MCF 10A (cell line): ENCODE measurements around the gene LIG3. TPM values are rescaled to one million over a fixed set of nuclear protein-coding genes. Genes with fewer than 3 reads are reported as not detected.

Experiments
- BruUV-seq: library from RNA; stranded (reverse); fragments of 400-500 nt; replicated peaks from 2 replicates; lab custom pipeline; 2021; lab: Mats Ljungman, UMichigan
- CTCF ChIA-PET: fragments of 300-600 bp; sonication (Branson Sonifier 250); formaldehyde crosslinking; extraction: SDS; loops from one replicate; lab custom pipeline; 2021; ENCODE audit warnings: antibody characterized with exemption, inconsistent platforms; lab: Yijun Ruan, JAX
- POLR2A ChIA-PET: fragments of 300-600, 350-650 bp; sonication (Branson Sonifier 250); formaldehyde crosslinking; extraction: SDS; loops from one replicate; lab custom pipeline; 2020; ENCODE audit warnings: antibody characterized with exemption, inconsistent platforms; lab: Yijun Ruan, JAX
- DNase-seq: peaks from one replicate; pipeline ENCODE4 v3.0.0-alpha.2; 2018; ENCODE audit not compliant: unreplicated experiment
- H3K27ac Mint-ChIP-seq: one replicate; pipeline ENCODE4 v1.8.0; 2022; ENCODE audit warnings: mild to moderate bottlenecking, low read depth, mixed read lengths; ENCODE audit not compliant: unreplicated experiment
- H3K27me3 Mint-ChIP-seq: one replicate; pipeline ENCODE4 v1.8.0; 2022; ENCODE audit warnings: mixed read lengths; ENCODE audit not compliant: insufficient read depth, unreplicated experiment
- H3K36me3 Mint-ChIP-seq: one replicate; pipeline ENCODE4 v1.8.0; 2022; ENCODE audit warnings: mild to moderate bottlenecking, moderate library complexity, mixed read lengths; ENCODE audit not compliant: insufficient read depth, unreplicated experiment
- H3K4me1 Mint-ChIP-seq: one replicate; pipeline ENCODE4 v1.8.0; 2022; ENCODE audit warnings: mixed read lengths; ENCODE audit not compliant: insufficient read depth, unreplicated experiment
- H3K4me3 Mint-ChIP-seq: one replicate; pipeline ENCODE4 v1.8.0; 2022; ENCODE audit warnings: mild to moderate bottlenecking, moderate library complexity, mixed read lengths; ENCODE audit not compliant: unreplicated experiment
- H3K9me3 Mint-ChIP-seq: one replicate; pipeline ENCODE4 v1.8.0; 2022; ENCODE audit warnings: mixed read lengths; ENCODE audit not compliant: unreplicated experiment
- intact Hi-C: fragments of 100-400 bp; cut with micrococcal nuclease; formaldehyde crosslinking; loops from 2 replicates; pipeline ENCODE4 v1.14.1; 2022
- total RNA-seq: library from RNA; stranded (reverse); gene quantifications from 2 replicates; pipeline ENCODE4 v1.2.3, GENCODE V29; 2022
- TF ChIP-seq, protein P1 (sequence below): fragments of 200-600 bp; IDR thresholded peaks from one replicate; pipeline ENCODE4 v1.8.0; 2022; ENCODE audit warnings: antibody characterized with exemption, mild to moderate bottlenecking; ENCODE audit not compliant: unreplicated experiment

The LIG3 gene
- total RNA-seq, 1 experiment from 2014 or later = 39.7 TPM

DNA sequence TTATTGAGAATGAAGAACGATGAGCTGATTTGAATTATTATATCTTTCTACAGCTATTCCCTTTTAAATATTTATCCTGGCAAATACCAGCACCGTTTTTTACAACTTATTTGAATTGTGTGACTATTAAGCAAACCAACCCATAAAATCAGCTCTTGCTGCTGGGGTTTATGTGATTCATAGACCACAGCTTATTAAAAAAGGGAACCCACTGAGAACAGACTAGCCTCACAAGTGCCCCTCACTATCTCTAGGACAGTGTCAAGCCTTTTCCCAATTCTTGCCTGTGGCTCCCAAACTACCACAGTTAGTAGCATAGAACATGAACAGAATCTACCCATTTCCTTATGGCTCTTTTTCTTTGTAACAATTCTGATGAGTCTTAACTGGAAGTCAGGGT, 6.1 kb upstream of the LIG3 start:
- CTCF ChIA-PET = interaction anchor here (0.5 to 2.0 kb wide), 4 partner anchors 146 to 772 kb away, joined by 3 to 6 read pairs (median 3); partner anchors contain the start of gene RAD51D
- TF ChIP-seq, protein P1, sequence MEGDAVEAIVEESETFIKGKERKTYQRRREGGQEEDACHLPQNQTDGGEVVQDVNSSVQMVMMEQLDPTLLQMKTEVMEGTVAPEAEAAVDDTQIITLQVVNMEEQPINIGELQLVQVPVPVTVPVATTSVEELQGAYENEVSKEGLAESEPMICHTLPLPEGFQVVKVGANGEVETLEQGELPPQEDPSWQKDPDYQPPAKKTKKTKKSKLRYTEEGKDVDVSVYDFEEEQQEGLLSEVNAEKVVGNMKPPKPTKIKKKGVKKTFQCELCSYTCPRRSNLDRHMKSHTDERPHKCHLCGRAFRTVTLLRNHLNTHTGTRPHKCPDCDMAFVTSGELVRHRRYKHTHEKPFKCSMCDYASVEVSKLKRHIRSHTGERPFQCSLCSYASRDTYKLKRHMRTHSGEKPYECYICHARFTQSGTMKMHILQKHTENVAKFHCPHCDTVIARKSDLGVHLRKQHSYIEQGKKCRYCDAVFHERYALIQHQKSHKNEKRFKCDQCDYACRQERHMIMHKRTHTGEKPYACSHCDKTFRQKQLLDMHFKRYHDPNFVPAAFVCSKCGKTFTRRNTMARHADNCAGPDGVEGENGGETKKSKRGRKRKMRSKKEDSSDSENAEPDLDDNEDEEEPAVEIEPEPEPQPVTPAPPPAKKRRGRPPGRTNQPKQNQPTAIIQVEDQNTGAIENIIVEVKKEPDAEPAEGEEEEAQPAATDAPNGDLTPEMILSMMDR = no peak
- BruUV-seq = no TSS peak

DNA sequence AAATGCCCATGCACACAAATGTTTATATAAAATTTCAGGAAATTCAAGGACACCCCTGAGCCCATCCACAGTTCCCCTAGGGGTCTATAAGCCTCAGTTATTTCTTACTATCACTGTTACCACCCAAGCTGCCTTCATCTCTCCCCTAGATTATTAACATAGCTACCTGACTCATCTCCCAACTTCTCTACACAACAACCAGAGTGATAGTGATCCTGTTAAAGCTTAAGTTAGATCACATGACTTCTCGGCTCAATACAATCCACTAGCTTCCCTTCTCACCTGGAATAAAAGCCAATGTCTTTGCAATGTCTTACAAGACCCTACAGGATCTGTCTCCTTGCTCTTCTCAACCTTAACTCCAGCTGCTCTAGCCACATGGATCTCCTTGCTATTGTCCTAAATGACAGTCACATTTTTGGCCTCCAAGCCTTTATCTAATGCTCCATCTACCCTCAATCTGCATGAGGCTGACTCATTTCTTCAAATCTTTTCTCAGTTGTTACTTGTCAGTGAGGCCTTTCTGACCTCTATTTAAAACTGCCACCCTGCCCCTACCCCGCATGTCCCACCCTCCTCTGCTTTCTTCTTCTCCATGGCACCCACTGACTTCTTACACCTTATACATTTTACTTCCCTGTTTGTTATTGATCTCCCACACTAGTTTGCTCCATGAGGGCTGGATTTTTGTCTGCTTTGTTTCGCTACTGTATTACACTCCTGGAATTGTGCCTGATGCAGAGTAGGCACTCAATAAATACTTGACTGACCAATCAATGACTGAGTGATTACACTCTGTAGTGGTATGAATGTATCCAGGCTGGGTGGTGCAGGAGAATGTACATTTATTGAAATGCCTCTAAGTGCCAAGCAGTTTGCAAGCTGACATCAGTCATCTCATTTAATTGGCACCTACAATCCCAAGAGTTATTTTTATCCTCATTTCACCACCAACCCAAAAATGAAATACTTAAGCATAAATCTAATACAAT, 5.2 kb upstream of the LIG3 start:
- intact Hi-C loops = no loop called here
- POLR2A ChIA-PET = interaction anchor here (1.1 to 1.4 kb wide), 3 partner anchors 7 to 89 kb away, joined by 3 to 7 read pairs (median 4); partner anchors contain the start of genes CCT6B and ZNF830
- Mint-ChIP-seq H3K27me3 (no peaks in the 10 kb centered on the region), H3K9me3 (no peaks in the 10 kb centered on the region), H3K36me3 (no peaks in the 10 kb centered on the region), H3K4me1 (peaks cover 9% of the 10 kb centered on the region), H3K4me3 (no peak overlapping the region), H3K27ac (no peak overlapping the region)
- DNase-seq = no peak
- CTCF ChIA-PET = interaction anchor here (0.6 to 2.0 kb wide), 3 partner anchors 145 to 555 kb away, joined by 3 to 6 read pairs (median 3); partner anchors contain the start of gene RAD51D
- TF ChIP-seq, protein P1 = no peak
- BruUV-seq = no TSS peak

More for the DNA sequence above, 6.1 kb upstream of the LIG3 start:
- H3K36me3 Mint-ChIP-seq = no peaks in the 10 kb centered on the region
- no peaks in the 10 kb centered on the region for H3K9me3 Mint-ChIP-seq
- H3K4me3 Mint-ChIP-seq = no peak overlapping the region
- POLR2A ChIA-PET = interaction anchor here (1.0 to 1.4 kb wide), 5 partner anchors 8 to 90 kb away, joined by 3 to 7 read pairs (median 3); partner anchors contain the start of genes CCT6B and ZNF830
- DNase-seq = no peak
- peaks cover under 1% of the 10 kb centered on the region for H3K4me1 Mint-ChIP-seq
- no peak overlapping the region for H3K27ac Mint-ChIP-seq
- intact Hi-C loops = no loop called here
- H3K27me3 Mint-ChIP-seq = no peaks in the 10 kb centered on the region

DNA sequence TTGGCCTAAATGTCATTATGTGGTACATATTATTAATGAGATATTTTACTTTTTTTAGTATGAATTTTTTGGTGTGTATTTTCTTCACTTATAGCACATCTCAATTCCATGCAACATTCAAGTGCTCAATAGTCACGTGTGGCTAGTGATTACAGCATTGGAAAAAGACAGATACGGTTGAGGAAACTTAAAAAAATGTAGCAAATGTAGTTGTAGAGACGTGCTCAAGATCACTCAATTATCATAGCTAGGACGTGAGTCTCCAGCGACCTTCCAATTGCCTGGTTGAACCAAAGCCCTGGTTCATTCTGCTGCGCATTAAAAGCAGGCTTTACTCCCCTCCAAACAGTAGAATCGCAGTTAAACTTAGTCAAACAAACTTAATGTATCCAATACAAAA, 1.2 kb upstream of the LIG3 start:
- TF ChIP-seq, protein P1 = no peak
- ChIA-PET POLR2A (interaction anchor here (0.5 to 6.1 kb wide), 5 partner anchors 11 to 130 kb away, joined by 3 to 53 read pairs (median 15); partner anchors contain the start of genes CCT6B, RFFL and ZNF830), CTCF (interaction anchor here (0.5 to 1.0 kb wide), 6 partner anchors 88 to 437 kb away, joined by 3 to 5 read pairs (median 3); no protein-coding TSS in a partner anchor)
- peaks cover 27% of the 10 kb centered on the region for H3K4me1 Mint-ChIP-seq
- intact Hi-C loops = no loop called here
- H3K9me3 Mint-ChIP-seq = no peaks in the 10 kb centered on the region
- no peak for DNase-seq
- no TSS peak for BruUV-seq
- peak overlapping the region; percentile 75 for H3K4me3 Mint-ChIP-seq
- peaks cover 11% of the 10 kb centered on the region for H3K36me3 Mint-ChIP-seq
- peak overlapping the region; percentile 89 for H3K27ac Mint-ChIP-seq
- no peaks in the 10 kb centered on the region for H3K27me3 Mint-ChIP-seq
